SU-DHL-6 (cell line): Measurements from ENCODE around the gene GBF1.

ENCODE experiments used
- H2AFZ ChIP-seq: fragments of 200-600 bp; sonication (generic); 2 replicates; pipeline ENCODE4 v1.6.1; 2014; ENCODE audit warnings: low read depth, mild to moderate bottlenecking, moderate library complexity, mixed read lengths, antibody characterized with exemption, low read length; ENCODE audit not compliant: severe bottlenecking
- H3F3A ChIP-seq: fragments of 200-600 bp; shearing (Covaris generic); 2 replicates; pipeline ENCODE4 v1.6.0; 2016; ENCODE audit warnings: antibody characterized with exemption, mild to moderate bottlenecking; ENCODE audit not compliant: insufficient read depth
- H3K27ac ChIP-seq: fragments of 200-600 bp; sonication (generic); 2 replicates; pipeline ENCODE4 v1.5.1; 2016; ENCODE audit warnings: low read depth, mild to moderate bottlenecking, low read length, moderate library complexity, mixed read lengths
- H3K27me3 ChIP-seq: fragments of 200-600 bp; sonication (generic), shearing (Covaris generic); 2 replicates; pipeline ENCODE4 v1.6.0; 2014; ENCODE audit warnings: mild to moderate bottlenecking, low read length
- H3K36me3 ChIP-seq: fragments of 200-600 bp; sonication (generic); 2 replicates; pipeline ENCODE4 v1.6.1; 2014; ENCODE audit warnings: mild to moderate bottlenecking, low read length, mixed read lengths
- H3K4me2 ChIP-seq: fragments of 300-600, 200-600 bp; shearing (Covaris generic), sonication (generic); 2 replicates; pipeline ENCODE4 v1.6.0; 2014; ENCODE audit warnings: low read length, low read depth, mild to moderate bottlenecking; ENCODE audit not compliant: poor library complexity, severe bottlenecking
- H3K4me3 ChIP-seq: fragments of 200-600 bp; sonication (generic); 2 replicates; pipeline ENCODE4 v1.5.1; 2014; ENCODE audit warnings: antibody characterized with exemption, low read length, mild to moderate bottlenecking, mixed read lengths; ENCODE audit not compliant: insufficient read depth, poor library complexity, severe bottlenecking
- H3K79me2 ChIP-seq: fragments of 200-600 bp; sonication (generic); 2 replicates; pipeline ENCODE4 v1.6.1; 2014; ENCODE audit warnings: mild to moderate bottlenecking, low read length, moderate library complexity; ENCODE audit not compliant: insufficient read depth
- H3K9ac ChIP-seq: fragments of 200-600 bp; sonication (generic); 2 replicates; pipeline ENCODE4 v1.7.0; 2014; ENCODE audit warnings: mild to moderate bottlenecking, low read length
- H3K9me2 ChIP-seq: fragments of 200-600 bp; sonication (generic); replicated peaks from 2 replicates; pipeline ENCODE4 v1.6.1; 2014; ENCODE audit warnings: low read length; ENCODE audit not compliant: insufficient read depth
- H3K9me3 ChIP-seq: fragments of 200-600 bp; sonication (generic); 2 replicates; pipeline ENCODE4 v1.6.1; 2014; ENCODE audit warnings: low read length, mixed read lengths; ENCODE audit not compliant: insufficient read depth
- H4K20me1 ChIP-seq: fragments of 200-600 bp; sonication (generic); 2 replicates; pipeline ENCODE4 v1.6.1; 2014; ENCODE audit warnings: low read depth, mild to moderate bottlenecking, antibody characterized with exemption, low read length, moderate library complexity, mixed read lengths
- CTCF ChIP-seq: fragments of 200-600 bp; sonication (generic); IDR thresholded peaks from one replicate; pipeline ENCODE4 v1.5.1; 2017; ENCODE audit warnings: antibody characterized with exemption, mild to moderate bottlenecking, low read length, moderate library complexity; ENCODE audit not compliant: insufficient read depth, poor library complexity, severe bottlenecking
- EZH2phosphoT487 ChIP-seq: fragments of 200-600 bp; sonication (generic), shearing (Covaris generic); conservative IDR thresholded peaks from 2 replicates; pipeline ENCODE4 v1.6.1; 2018; ENCODE audit warnings: mild to moderate bottlenecking, antibody characterized with exemption, low read length, moderate library complexity, mixed read lengths

Gene GBF1

GRCh38 chr10:102401735-102402511 is 156.6 kb downstream of the GBF1 start:
- TF ChIP-seq CTCF (no peak), EZH2phosphoT487 (no peak)
- no peaks in the 10 kb centered on the region for H3K9me3 ChIP-seq
- no peaks in the 10 kb centered on the region for H3K36me3 ChIP-seq
- no peaks in the 10 kb centered on the region for H3K79me2 ChIP-seq
- no peaks in the 10 kb centered on the region for H4K20me1 ChIP-seq
- H3K27me3 ChIP-seq: no peaks in the 10 kb centered on the region
- no peak overlapping the region for H3K9ac ChIP-seq
- H3K4me3 ChIP-seq: no peak overlapping the region
- H2AFZ ChIP-seq: no peak overlapping the region
- no peaks in the 10 kb centered on the region for H3F3A ChIP-seq
- no peak overlapping the region for H3K4me2 ChIP-seq
- no peaks in the 10 kb centered on the region for H3K9me2 ChIP-seq
- no peak overlapping the region for H3K27ac ChIP-seq

DNA sequence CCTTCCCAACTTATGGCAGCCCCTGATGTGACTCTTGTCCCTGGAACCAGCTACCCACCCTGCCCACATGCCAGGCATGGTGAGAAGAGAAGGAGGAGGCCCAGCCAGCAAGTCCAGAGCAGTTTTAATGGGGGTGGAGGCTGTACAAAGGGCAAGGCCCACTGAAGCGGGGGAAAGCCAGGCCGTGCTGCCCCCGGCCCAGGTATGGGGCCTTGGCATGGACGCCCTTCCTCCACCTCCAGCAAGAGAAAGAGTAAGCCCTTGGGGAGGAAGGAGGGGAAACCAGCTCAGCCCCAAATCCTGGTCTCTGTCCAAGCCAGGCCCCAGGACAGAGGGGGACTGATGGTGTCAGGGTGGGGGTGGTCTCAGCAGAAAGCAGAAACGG is 157.2 kb downstream of the GBF1 start:
- Histone ChIP-seq H4K20me1 (no peaks in the 10 kb centered on the region), H3K4me2 (no peak overlapping the region), H3K9ac (no peak overlapping the region), H3K27me3 (no peaks in the 10 kb centered on the region), H3K79me2 (no peaks in the 10 kb centered on the region), H3K27ac (no peak overlapping the region), H3K9me3 (no peaks in the 10 kb centered on the region), H3K9me2 (no peaks in the 10 kb centered on the region), H3F3A (no peaks in the 10 kb centered on the region), H2AFZ (no peak overlapping the region), H3K36me3 (no peaks in the 10 kb centered on the region), H3K4me3 (no peak overlapping the region)
- TF ChIP-seq EZH2phosphoT487: no peak
- no peak for TF ChIP-seq CTCF

GRCh38 chr10:102403115-102403514 is 157.8 kb downstream of the GBF1 start:
- no peak overlapping the region for H3K9ac ChIP-seq
- H3K36me3 ChIP-seq: no peaks in the 10 kb centered on the region
- H3F3A ChIP-seq: no peaks in the 10 kb centered on the region
- H3K79me2 ChIP-seq: no peaks in the 10 kb centered on the region
- no peaks in the 10 kb centered on the region for H3K9me2 ChIP-seq
- no peak overlapping the region for H2AFZ ChIP-seq
- no peak overlapping the region for H3K27ac ChIP-seq
- H4K20me1 ChIP-seq: no peaks in the 10 kb centered on the region
- no peak overlapping the region for H3K4me2 ChIP-seq
- no peaks in the 10 kb centered on the region for H3K9me3 ChIP-seq
- no peak overlapping the region for H3K4me3 ChIP-seq
- TF ChIP-seq CTCF (no peak), EZH2phosphoT487 (no peak)
- H3K27me3 ChIP-seq: no peaks in the 10 kb centered on the region
